BLaER1 (cell line): ENCODE results near the gene TAF1.
"Not testable (repeated sequence)": the region's sequence is repeated elsewhere in the genome, so short reads cannot be mapped to it uniquely, and the experiment has no call there.

ENCODE experiments used
- H3K27ac ChIP-seq: shearing (Covaris generic); formaldehyde crosslinking; 2 replicates; pipeline ENCODE4 v1.8.1; 2022
- H3K27me3 ChIP-seq: shearing (Covaris generic); formaldehyde crosslinking; 2 replicates; pipeline ENCODE4 v1.8.1; 2022
- H3K36me3 ChIP-seq: shearing (Covaris generic); formaldehyde crosslinking; 2 replicates; pipeline ENCODE4 v1.8.1; 2022
- H3K4me1 ChIP-seq: shearing (Covaris generic); formaldehyde crosslinking; 2 replicates; pipeline ENCODE4 v1.8.1; 2022
- H3K4me2 ChIP-seq: shearing (Covaris generic); formaldehyde crosslinking; 2 replicates; pipeline ENCODE4 v1.8.1; 2022
- H3K4me3 ChIP-seq: shearing (Covaris generic); formaldehyde crosslinking; 2 replicates; pipeline ENCODE4 v1.8.1; 2022
- H3K9ac ChIP-seq: shearing (Covaris generic); formaldehyde crosslinking; 2 replicates; pipeline ENCODE4 v1.8.1; 2022
- H3K9me3 ChIP-seq: shearing (Covaris generic); formaldehyde crosslinking; 2 replicates; pipeline ENCODE4 v1.8.1; 2022
- H4K20me1 ChIP-seq: shearing (Covaris generic); formaldehyde crosslinking; 2 replicates; pipeline ENCODE4 v1.8.1; 2022
- Cebpa-rat ChIP-seq: shearing (Covaris generic); IDR thresholded peaks from 2 replicates; pipeline ENCODE4 v1.8.1; 2022

The TAF1 gene

GRCh38 chrX:71420686-71421085, 54.5 kb downstream of the TAF1 start:
- H3K4me3 ChIP-seq = no peak overlapping the region
- H3K36me3 ChIP-seq = peaks cover 69% of the 10 kb centered on the region
- no peak overlapping the region for H3K27ac ChIP-seq
- H3K27me3 ChIP-seq = peaks cover 60% of the 10 kb centered on the region
- H3K9ac ChIP-seq = no peak overlapping the region
- no peak overlapping the region for H3K4me2 ChIP-seq
- H3K9me3 ChIP-seq = no peaks in the 10 kb centered on the region
- TF ChIP-seq Cebpa-rat = no peak
- peaks cover 16% of the 10 kb centered on the region for H4K20me1 ChIP-seq
- H3K4me1 ChIP-seq = no peaks in the 10 kb centered on the region

DNA sequence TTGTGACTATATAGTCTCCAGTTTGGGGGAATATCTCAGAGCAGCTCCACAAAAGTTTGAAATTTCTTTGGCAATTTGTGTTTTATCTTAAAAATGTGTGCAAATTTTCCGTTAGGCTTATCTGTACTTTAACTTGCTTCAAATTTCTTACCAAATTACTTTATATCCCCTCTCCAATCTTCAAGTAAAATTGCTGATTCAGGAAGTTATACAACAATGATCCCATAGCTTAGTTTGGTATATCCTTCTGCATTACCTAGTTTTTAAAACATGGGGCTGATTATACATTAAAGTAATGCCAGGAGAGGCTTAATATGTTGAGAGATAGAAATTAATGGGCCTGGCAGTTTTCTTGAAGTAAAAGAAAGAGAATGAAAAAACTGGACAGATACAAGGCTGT, 66.6 kb downstream of the TAF1 start:
- no peak for TF ChIP-seq Cebpa-rat
- Histone ChIP-seq H3K36me3 (peaks cover 26% of the 10 kb centered on the region), H3K27me3 (peaks cover 51% of the 10 kb centered on the region)

DNA sequence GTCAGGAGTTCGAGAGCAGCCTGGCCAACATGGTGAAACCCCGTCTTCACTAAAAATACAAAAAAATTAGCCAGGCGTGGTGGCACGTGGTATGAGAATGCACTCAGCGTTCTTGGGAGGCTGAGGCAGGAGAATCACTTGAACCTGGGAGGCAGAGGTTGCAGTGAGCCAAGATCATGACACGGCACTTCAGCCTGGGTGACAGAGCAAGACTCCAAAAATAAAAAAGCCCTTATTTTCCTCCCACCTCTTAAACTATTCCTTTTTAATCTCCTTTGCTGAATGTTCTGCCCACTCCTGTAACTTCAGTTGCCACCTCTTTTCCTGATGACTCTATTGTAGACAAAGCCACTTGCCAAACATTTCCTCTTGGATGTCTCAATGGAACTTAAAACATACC, 72.6 kb downstream of the TAF1 start:
- Histone ChIP-seq H3K4me1 (peaks cover 9% of the 10 kb centered on the region), H3K4me3 (no peak overlapping the region), H3K27ac (no peak overlapping the region), H4K20me1 (peaks cover 10% of the 10 kb centered on the region; the same call in 1 of the 2 replicates), H3K36me3 (peaks cover 13% of the 10 kb centered on the region; the same call in 1 of the 2 replicates), H3K9ac (no peak overlapping the region), H3K9me3 (peaks cover 2% of the 10 kb centered on the region; the same call in 1 of the 2 replicates), H3K27me3 (peaks cover 37% of the 10 kb centered on the region), H3K4me2 (no peak overlapping the region)
- no peak for TF ChIP-seq Cebpa-rat

More for the DNA sequence above, 66.6 kb downstream of the TAF1 start:
- Histone ChIP-seq H3K4me2 (no peak overlapping the region), H3K9me3 (0 out of 2 replicates have a peak, but pooled peaks cover 4% of the 10 kb centered on the region), H3K27ac (no peak overlapping the region), H3K9ac (no peak overlapping the region), H4K20me1 (peaks cover 14% of the 10 kb centered on the region; the same call in 1 of the 2 replicates), H3K4me3 (no peak overlapping the region), H3K4me1 (no peaks in the 10 kb centered on the region)

- Histone ChIP-seq H3K4me3 (no peak overlapping the region), H4K20me1 (peaks cover 10% of the 10 kb centered on the region; the same call in 1 of the 2 replicates), H3K36me3 (peaks cover 16% of the 10 kb centered on the region), H3K4me2 (peak overlapping the region; percentile 25; the same call in 1 of the 2 replicates), H3K9ac (no peak overlapping the region), H3K27me3 (peaks cover 37% of the 10 kb centered on the region), H3K4me1 (peaks cover 9% of the 10 kb centered on the region), H3K27ac (no peak overlapping the region), H3K9me3 (peaks cover 5% of the 10 kb centered on the region; the same call in 1 of the 2 replicates)
- TF ChIP-seq Cebpa-rat = no peak
Observed at GRCh38 chrX:71439420-71439819, 73.3 kb downstream of the TAF1 start.

DNA sequence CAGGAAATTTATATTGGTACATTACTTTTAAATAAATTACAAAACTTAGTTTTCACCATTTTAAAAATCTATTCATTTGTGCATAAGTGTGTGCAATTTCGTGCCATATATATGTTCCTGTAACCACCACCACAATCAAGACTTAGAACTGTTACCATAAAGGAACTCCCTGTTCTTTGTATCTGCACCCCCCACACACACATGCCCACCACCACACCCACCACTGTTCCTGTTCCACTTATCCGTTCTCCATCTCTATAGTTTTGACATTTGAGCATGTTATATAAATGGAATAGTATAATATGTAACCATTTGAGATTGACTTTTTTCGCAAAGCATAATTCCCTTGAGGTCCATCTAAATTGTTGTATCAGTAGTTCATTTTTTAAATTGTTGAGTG, 73.7 kb downstream of the TAF1 start:
- Histone ChIP-seq H3K4me1 (peaks cover 9% of the 10 kb centered on the region), H3K4me2 (peak overlapping the region; percentile 25; the same call in 1 of the 2 replicates), H3K9me3 (peaks cover 5% of the 10 kb centered on the region; the same call in 1 of the 2 replicates), H3K36me3 (peaks cover 16% of the 10 kb centered on the region), H3K9ac (no peak overlapping the region), H3K27ac (no peak overlapping the region), H4K20me1 (peaks cover 5% of the 10 kb centered on the region; the same call in 1 of the 2 replicates), H3K27me3 (peaks cover 36% of the 10 kb centered on the region), H3K4me3 (no peak overlapping the region)
- no peak for TF ChIP-seq Cebpa-rat

DNA sequence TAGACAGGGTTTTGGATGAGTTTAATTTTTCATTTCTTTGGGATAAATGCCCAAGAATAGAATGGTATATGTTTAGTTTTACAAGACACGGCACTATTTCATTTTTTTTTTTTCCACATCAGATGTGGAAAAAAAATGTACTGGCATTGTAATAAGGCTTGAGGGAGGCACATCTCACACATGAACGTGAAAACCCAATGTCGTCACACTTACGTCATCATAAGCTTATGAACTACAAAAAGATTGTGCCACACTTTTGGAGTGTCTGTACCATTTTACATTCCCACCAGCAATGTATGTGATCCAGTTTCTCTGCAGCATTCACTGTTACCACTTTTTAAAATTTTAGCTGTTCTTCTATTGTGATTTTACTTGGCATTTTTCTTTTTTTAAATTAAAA, 74.2 kb downstream of the TAF1 start:
- H3K9me3 ChIP-seq = peaks cover 5% of the 10 kb centered on the region; the same call in 1 of the 2 replicates
- H3K36me3 ChIP-seq = peaks cover 15% of the 10 kb centered on the region
- no peak overlapping the region for H3K9ac ChIP-seq
- H4K20me1 ChIP-seq = no peaks in the 10 kb centered on the region; the same call in 1 of the 2 replicates
- no peak overlapping the region for H3K27ac ChIP-seq
- H3K27me3 ChIP-seq = peaks cover 32% of the 10 kb centered on the region
- H3K4me2 ChIP-seq = no peak overlapping the region
- no peak for TF ChIP-seq Cebpa-rat
- peaks cover 9% of the 10 kb centered on the region for H3K4me1 ChIP-seq
- no peak overlapping the region for H3K4me3 ChIP-seq

DNA sequence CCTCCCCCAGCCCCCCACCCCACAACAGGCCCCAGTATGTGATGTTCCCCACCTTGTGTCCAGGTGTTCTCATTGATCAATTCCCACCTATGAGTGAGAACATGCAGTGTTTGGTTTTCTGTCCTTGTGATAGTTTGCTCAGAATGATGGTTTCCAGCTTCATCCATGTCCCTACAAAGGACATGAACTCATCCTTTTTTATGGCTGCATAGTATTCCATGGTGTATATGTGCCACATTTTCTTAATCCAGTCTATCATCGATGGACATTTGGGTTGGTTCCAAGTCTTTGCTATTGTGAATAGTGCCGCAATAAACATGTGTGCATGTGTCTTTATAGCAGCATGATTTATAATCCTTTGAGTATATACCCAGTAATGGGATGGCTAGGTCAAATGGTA, 75.7 kb downstream of the TAF1 start:
- not testable (repeated sequence) for H3K9me3 ChIP-seq, H3K27ac ChIP-seq, H3K9ac ChIP-seq, H3K4me3 ChIP-seq, H4K20me1 ChIP-seq, H3K4me2 ChIP-seq, H3K4me1 ChIP-seq
- H3K27me3 ChIP-seq = peaks cover 39% of the 10 kb centered on the region; the same call in 1 of the 2 replicates
- peaks cover 19% of the 10 kb centered on the region for H3K36me3 ChIP-seq

- Histone ChIP-seq H3K4me3 (no peak overlapping the region), H3K36me3 (peaks cover 60% of the 10 kb centered on the region), H3K4me2 (no peak overlapping the region), H3K9ac (no peak overlapping the region), H3K27ac (no peak overlapping the region), H3K9me3 (peaks cover 5% of the 10 kb centered on the region), H4K20me1 (peaks cover under 1% of the 10 kb centered on the region; the same call in 1 of the 2 replicates), H3K4me1 (no peaks in the 10 kb centered on the region), H3K27me3 (peaks cover 22% of the 10 kb centered on the region)
- TF ChIP-seq Cebpa-rat = no peak
Observed at GRCh38 chrX:71450433-71451106, 84.4 kb downstream of the TAF1 start.

GRCh38 chrX:71451518-71451917, 85.4 kb downstream of the TAF1 start:
- H3K27me3 ChIP-seq = peaks cover 21% of the 10 kb centered on the region

GRCh38 chrX:71453056-71453455, 86.9 kb downstream of the TAF1 start:
- H3K4me3 ChIP-seq = no peak overlapping the region
- no peak for TF ChIP-seq Cebpa-rat
- no peak overlapping the region for H3K4me2 ChIP-seq
- peaks cover 6% of the 10 kb centered on the region; the same call in 1 of the 2 replicates for H4K20me1 ChIP-seq
- H3K27me3 ChIP-seq = peaks cover 17% of the 10 kb centered on the region
- no peak overlapping the region for H3K27ac ChIP-seq
- H3K4me1 ChIP-seq = no peaks in the 10 kb centered on the region
- H3K36me3 ChIP-seq = peaks cover 73% of the 10 kb centered on the region
- H3K9me3 ChIP-seq = peaks cover 5% of the 10 kb centered on the region
- H3K9ac ChIP-seq = no peak overlapping the region

More at GRCh38 chrX:71451518-71451917, 85.4 kb downstream of the TAF1 start:
- H3K4me3 ChIP-seq, H4K20me1 ChIP-seq, H3K4me1 ChIP-seq, H3K27ac ChIP-seq, H3K9me3 ChIP-seq, H3K4me2 ChIP-seq, H3K9ac ChIP-seq: not testable (repeated sequence)
- peaks cover 66% of the 10 kb centered on the region for H3K36me3 ChIP-seq
